NCI-H82 treated with DMSO at 0.1 percent for 48 hours (cell line): ENCODE data around the gene PROCA1.
A peak's percentile ranks its signal among the peaks of the same experiment; 100 is the strongest.
"Not testable (repeated sequence)": the region's sequence is repeated elsewhere in the genome, so short reads cannot be mapped to it uniquely, and the experiment has no call there.

ENCODE experiments used
- DNase-seq: peaks from one replicate; lab custom pipeline; 2025; ENCODE audit not compliant: unreplicated experiment; lab: John Stamatoyannopoulos, UW

Gene PROCA1

GRCh38 chr17:28725660-28726225 is 14.1 kb upstream of the PROCA1 start:
- peak; percentile 85 for DNase-seq

GRCh38 chr17:28725166-28725659 is 13.5 kb upstream of the PROCA1 start:
- peak; percentile 85 for DNase-seq

- DNase-seq = no peak
These were observed 12.9 kb upstream of the PROCA1 start for GRCh38 chr17:28724500-28725165.

DNA sequence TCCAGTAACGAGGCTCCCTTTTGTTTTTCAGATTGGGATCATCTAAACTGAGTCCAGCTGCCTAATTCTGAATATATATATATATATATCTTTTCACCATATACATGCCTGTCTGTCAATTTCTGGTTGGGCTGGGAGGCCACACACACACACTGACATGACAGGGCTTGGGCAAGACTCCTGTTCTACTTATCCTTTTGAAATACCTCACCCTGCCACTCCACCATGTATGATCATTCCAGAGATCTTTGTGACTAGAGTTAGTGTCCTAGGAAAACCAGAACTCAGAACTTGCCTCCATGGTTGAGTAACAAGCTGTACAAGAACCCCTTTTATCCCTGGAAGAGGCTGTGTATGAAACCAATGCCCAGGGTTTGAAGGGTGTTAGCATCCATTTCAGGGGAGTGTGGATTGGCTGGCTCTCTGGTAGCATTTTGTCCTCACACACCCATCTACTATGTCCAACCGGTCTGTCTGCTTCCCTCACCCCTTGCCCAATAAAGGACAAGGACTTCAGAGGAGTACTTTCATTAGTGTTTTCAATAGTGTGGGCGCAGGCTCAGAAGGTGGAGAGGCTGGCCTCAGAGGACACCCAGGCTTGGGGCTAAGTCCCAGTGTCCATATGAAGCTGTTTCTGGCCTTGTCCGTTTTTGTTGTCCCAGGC is 12.3 kb upstream of the PROCA1 start:
- DNase-seq = not testable (repeated sequence)

DNA sequence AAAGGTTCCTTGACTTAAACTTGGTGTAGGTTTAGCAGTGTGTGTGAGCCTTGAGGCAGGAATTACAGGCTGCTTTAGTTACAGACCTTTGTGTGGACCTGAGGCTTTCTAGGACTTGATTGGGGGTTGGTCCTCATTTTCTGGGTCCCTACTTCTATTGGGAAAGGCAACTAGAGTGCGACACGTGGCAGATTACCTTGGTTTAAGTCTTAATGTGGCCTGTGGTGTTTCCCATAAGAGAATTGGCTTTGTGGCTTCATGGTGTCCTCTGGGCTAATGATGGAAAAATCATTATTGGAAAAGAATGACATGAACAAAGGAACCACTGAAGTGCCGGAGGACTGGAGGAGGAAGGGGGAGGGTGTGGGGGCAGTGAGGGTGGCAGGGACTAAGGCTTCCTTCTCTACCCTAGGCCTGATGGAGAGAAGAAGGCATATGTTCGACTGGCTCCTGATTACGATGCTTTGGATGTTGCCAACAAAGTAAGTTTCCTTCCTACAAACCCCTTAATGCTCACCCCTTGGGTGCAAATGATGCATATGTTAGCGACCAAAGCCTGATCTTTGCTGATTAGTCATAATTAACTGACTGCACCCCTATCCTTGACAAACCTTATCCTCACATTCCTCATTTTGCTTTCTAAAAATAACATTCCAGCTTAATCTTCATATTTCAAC is 11.6 kb upstream of the PROCA1 start:
- no peak for DNase-seq

- DNase-seq = no peak
These were observed 10.9 kb upstream of the PROCA1 start for GRCh38 chr17:28722417-28723158.

GRCh38 chr17:28720997-28721329 is 9.3 kb upstream of the PROCA1 start:
- DNase-seq = not testable (repeated sequence)

- no peak for DNase-seq
These were observed 8.7 kb upstream of the PROCA1 start for GRCh38 chr17:28720247-28720996.

DNA sequence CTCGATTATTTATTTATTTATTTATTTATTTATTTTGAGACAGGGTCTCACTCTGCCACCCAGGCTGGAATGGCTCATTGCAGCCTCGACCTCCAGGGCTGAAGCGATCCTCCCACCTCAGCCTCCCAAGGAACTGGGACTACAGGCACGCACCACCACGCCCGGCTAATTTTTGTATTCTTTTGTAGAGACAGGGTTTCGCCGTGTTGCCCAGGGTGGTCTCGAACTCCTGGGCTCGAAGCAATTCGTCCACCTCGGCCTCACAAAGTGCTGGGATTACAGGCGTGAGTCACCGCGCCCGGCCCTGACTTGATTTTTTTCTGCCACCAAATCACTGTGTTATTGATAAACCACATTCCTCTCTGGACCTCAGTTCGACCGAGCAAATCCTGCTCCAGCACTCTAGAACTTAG is 7.3 kb upstream of the PROCA1 start:
- no peak for DNase-seq

- no peak for DNase-seq
These were observed 6.8 kb upstream of the PROCA1 start for GRCh38 chr17:28718333-28719020.

DNA sequence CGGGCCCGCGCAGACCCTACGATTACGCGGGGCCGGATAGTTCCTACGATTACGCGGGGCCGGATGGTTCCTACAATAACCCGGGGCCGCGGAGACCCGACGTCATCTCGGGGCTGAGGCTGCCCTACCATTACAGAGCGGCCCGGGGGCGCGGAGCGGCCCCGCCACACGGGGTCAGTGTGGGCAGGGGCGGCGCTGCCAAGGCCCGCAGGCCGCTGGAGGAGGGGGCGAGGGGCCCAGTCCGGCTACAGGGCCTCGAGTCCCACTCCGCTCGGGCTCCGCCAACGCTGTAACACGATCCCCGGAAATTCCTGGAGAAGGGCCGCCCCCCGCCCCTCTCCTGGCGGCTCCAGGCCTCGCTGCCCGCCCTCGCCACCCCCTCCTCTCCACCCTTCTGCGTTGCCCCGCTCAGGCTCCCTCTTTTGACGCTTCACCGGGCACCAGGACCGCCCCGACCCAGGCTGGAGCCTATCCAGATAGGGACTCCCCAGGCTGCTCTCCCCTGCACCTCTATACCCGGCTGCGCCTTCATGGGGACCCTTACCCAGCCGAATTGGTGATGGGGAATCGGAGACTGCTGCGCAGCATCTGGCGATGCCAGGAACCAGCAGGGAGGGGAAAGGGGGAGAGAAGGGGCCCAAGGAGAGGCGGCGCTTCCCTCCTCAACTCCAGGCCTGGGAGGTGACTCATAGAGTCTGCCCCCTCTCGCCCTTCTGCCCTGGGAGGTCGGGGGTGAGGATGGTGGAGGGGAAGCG is 6.1 kb upstream of the PROCA1 start, which contains the start of gene RAB34:
Gene RAB34 (minus strand): TSS at position 291 of the 755 bp plus-strand sequence. CDS start 602 bp downstream, outside the sequence.
- DNase-seq = peak; percentile 66

DNA sequence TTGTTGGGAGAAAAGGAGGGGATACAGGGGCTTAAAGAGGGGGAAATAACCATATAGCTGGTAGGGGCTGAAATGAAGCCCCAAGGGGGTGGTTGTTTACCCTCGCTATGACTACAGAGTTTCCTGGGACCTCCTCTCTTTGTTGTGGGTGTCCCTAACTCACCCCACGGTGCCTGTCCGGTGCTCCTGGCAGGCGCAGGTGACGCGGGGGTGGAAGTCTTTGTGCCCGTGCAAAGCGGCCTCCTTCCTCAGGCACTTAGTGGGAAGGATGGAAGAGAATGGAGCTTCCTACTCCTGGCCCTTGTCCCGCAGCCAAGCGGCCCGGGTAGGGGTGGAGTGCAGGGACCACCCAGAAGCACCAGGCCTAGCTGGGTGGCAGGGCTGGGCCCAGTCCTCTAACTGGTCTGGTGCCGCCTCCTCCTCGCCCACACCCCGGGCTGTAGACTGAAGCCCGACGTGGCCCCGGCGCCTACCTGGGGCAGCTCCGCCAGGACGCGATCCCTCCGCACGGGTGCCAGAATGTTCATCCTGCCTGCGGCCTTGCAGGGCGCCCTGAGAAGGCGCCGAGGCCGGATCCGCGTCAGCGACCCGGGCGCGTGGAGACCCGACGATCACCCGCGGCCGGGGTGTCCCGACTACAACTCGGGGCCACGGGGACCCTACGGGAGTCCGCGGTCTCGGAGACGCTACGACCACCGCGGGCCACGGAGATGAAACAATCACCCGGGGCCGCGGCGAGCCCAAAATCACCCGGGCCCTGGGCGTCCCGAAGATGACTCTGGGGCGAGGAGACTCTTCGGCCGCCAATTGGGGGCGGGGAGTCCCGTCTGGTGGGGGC is 5.3 kb upstream of the PROCA1 start:
- no peak for DNase-seq

DNA sequence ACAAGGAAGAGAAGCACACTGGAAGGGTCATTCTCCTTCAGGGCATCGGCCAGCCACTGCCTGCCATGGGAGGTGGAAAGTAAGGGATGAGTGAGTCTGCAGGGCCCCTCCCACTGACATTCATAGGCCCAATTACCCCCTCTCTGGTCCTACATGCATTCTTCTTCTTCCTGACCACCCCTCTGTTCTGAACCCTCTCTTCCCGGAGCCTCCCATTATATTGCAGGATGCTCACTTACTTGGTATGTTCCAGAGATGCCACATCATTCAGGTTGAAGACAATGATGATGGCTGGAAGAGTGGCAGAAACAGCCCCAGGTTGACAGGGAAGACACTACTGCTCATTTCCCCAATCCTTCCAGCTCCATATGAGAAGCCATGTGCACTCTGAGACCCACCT is 3.5 kb upstream of the PROCA1 start:
- no peak for DNase-seq

DNA sequence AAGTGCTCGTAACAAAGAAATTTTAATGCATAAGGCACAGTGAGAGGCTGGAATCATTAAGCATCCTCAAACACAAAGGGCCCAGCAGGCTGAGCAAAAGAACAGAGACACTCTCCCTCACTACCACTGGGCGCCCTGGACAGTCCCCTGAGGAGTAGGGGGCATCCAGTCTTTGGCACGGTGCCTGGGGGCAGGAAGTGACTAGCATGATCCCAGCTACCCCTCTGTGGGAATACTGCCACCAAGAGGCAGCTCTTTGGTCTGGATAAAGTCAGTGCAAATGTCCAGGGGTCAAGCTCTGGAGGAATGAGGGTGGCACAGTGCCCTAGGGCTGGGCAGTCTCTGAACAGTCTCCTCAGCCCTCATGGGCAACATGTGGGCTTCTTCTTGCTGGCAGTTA is 2.6 kb upstream of the PROCA1 start:
- no peak for DNase-seq

DNA sequence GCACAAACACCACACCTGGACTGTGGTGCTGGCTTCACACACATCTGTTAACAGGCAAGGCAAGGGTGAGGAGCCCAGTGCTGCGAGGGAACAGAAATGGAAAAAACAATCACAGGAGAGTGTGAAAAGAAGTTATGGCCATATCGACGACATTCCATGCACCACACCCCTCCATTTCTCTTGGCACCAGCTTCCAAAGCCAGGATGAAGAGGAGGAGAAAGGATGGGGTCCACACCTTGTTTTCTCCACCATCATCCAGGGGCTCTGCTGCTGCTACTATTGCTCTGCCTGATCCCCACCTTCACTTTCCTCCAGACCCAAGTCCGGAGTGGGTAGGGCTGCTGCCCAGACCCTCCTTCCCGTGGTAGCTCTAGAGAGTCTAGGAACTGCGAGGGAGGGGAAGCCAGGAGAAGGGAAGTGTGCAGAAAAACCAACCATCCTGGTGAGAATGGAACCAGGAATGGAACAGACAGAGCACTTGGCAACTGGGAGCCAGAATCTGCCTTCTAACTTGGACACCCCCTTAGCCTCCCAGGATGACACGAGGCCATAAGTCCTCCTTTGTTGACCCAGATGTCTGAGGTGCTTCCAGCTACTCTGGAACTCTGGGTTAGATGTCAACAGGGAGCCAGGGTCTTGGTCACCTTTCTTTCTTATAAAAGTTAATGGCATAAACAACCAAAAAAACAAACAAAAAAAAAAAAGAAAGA is 1.2 kb upstream of the PROCA1 start:
- DNase-seq = no peak

DNA sequence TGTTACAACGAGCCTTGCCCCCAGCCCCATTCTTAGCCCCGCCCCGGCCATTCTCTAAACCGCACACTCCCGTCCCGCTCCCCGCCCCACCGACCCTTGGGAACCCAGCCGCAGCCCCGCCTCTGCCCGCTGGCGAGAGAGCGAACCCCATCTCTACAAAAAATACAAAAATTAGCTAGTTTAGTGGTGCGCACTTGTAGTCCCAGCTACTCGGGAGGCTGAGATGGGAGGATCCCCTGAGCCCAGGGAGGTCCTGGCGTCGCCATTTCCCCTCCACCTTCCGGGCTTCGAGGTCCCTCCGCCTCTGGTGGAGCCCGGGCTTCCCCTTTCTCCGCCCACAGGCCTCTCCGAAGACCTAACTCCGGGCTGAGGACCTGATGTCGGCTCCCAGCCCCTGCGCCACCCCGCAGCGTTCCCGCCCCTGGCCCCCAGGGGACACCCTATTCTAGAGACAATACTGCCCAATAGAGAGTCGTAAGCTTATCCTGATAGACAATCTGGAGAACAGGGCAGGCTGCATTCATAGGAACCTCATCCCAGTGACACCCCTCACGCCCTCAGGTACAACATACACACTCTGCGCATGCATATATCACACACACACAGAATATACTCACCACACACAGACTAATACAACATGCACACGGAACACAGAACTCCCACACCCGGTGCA is 480 bp upstream of the PROCA1 start:
- DNase-seq = peak; percentile 23
